GM18951 (cell line): ENCODE data around the gene AOC1.
"Not testable (repeated sequence)": the region's sequence is repeated elsewhere in the genome, so short reads cannot be mapped to it uniquely, and the experiment has no call there.

Source experiments
- POLR2A ChIP-seq: IDR thresholded peaks from 4 replicates; pipeline ENCODE4 v1.6.1; 2011; ENCODE audit warnings: mild to moderate bottlenecking; ENCODE audit not compliant: insufficient read length, insufficient read depth; ENCODE audit errors: extremely low read depth
- in situ Hi-C: fragments of 300-500 bp; cut with MboI; formaldehyde crosslinking; loops from one replicate; pipeline ENCODE4 v1.12.0; 2022; ENCODE audit warnings: low sequenced_read_pairs, mixed read lengths, inconsistent platforms; ENCODE audit not compliant: unreplicated experiment

Gene AOC1

DNA sequence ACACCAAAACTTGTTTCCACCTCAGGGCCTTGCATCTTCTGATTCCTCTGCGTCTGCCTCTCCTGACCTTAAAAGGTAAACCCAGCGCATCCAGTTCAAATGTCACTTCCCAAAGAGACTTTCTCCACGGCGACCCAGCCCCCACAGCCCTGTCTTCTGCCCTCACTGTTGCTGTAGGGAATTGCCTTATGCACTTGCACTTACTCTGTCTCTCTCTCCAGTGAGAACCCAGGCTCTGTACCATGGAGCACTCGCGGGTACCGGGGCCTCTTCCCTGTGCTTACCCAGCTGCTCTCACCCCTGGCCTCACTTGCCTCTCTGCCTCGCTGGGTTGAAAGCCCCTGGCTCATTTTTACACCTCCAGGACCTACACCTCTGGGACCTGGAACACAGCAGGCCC, 48.4 kb downstream of the AOC1 start:
- in situ Hi-C loops = no loop called here
- no peak for TF ChIP-seq POLR2A

DNA sequence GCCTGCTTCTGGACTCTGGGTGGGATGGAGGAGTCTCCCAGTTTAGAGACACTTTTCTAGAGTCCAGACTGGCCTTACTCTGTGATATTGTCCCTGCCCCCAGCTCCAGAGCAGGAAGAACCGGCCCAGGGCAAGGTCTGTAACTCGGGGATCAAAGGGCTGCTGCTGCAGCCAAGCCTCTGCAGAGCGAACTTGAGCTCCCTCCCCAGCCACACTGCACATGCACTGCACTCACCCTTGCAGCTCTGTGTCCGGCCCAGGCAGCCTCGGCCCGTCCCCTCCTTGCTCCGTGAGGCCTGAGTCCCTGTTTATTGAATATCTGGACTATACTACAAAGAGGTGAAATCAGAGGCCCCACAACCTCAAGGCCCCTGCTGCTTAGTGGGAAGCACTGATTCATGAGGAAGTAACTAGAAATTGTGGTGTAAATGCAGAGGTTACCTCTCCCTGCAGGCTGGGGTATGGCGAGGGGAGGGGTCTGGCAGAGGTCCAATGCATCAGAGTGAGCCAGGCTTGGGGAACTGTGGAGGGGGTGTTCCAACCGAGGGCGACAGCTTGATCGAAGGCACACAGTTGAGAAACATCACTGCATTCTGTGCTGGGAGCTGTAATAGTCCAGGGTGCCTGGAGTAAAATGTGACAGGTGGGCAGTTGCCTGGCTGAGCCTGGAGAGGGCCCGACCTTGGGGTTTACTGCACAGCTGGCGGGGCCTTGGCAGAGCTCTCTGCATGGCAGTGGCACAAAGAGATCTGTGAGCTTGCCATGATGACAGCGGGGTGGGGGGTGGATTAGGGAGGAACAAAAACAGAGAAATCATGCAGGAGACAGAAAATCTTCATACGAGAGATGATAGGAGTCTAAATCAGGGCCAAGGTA, 49.1 kb downstream of the AOC1 start:
- TF ChIP-seq POLR2A = no peak
- in situ Hi-C loops = no loop called here

DNA sequence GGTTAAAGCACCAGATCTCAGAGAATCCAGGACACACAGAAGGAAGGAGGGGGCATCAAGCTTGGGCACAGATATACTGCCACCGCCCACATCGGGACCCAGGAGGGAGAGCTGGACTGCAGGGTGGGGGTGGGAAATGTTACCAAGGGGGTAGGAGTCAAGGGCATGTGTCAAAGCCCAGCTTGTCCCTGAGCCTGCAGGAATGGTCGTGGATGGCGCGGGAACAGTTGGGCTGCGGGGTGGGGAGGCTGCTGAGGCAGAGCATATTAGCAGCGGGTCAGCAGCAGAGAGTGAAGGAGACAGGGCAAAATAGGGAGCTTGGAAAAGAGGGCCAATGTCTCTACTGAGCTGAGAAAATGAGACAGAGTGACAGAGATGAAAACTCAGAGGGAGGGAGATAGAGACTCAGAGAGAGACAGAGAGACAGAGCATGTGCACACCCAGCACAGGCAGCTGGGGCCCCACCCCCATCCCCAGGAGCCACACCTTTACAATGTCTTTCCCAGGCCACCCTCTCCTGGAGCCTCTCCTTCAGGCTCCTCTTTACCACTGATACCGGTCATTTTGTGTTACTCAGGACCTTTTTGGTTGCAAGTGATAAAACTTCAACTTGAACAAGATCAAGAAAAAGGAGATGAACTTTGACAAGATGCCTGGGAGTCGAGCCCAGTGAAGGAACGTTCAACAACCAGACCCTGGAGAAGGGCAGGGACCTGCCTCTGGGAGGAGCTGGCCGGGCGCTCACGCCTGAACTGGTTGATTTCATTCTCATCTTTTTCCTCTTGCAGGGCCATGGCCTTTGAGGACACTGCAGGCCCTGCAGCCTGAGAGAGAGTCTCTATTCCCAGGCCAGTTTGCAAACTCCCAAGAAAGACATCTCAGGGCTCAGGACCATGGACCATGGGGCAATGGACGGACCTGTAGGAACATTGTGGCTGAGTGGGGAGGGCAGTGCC, 50.0 kb downstream of the AOC1 start:
- TF ChIP-seq POLR2A = no peak
- in situ Hi-C loops = no loop called here

DNA sequence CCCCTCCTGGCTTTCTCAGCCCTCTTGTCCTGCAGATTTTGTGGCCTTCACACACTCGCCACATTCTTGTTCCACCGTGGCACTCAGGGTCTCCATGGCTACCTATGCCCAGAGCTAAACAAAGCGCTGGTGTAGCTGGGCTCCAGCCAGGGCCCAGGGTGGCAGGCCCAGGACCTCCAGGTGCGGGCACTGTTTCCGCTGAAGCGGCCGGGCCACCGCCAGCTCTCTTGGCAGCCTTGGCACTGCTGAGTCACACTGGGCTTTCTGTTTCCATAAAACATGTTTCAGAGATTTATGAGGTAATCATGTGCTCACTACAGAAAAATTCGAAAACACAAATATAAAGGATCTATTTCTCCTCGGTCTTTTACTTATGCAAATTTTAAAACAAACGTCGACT, 51.3 kb downstream of the AOC1 start:
- in situ Hi-C loops = no loop called here
- TF ChIP-seq POLR2A = no peak

DNA sequence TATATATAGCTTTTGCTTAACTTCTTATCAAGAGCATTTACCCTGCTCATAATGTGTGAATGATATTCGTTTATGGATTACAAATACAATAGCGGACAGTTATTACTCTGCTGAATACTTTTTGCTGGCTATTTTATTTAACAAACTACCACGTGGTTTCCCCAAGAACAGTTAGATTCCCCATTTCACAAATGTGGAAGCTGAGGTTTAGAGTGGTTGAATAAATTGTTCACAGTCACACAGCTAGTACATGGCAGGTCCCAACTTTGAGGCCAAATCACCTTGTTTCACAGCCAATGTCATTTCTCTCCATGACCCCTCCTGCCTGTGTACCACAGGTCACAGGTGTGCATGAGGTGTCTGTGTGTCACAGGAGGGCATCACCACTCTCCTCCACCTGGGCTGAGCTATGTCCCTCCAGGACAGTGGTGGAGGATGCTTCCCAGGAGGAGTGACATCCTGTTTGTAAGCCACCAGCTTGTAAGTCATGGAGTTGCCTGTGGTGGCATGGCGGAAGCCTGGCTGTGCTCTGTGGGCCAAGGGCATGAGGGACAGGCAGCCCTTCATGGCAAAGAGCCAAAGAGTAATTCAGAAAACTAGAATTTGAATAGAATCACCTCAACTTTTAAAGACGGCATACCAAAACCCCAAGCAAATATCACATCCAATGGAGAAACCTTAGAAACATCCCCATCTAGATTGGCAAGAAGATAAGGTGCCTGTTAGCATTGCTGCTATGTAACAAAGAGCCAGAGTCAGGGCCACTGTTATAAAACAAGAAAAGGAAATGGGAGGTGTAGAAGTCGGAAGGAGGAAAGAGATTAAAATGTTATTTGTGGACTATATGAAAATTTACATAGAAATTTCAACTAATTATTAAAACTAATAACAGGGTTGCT, 51.9 kb downstream of the AOC1 start:
- in situ Hi-C loops = no loop called here

DNA sequence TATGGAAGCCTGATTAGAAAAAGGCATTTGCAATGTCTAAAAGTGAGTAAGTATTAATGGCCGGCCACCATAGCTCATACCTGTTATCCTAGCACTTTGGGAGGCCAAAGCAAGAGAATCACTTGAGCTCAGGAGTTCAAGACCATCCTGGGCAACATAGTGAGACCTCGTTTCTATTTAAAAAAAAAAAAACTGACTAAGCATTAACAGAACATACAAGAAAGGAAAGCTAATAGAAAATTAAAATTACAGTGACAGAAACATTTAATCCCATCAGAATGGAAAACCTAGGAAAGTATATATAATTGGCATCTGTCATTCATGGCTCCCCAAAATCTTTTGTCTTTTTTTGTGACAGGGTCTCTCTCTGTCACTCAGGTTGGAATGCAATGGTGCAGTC, 55.9 kb downstream of the AOC1 start:
- TF ChIP-seq POLR2A = no peak
- in situ Hi-C loops = no loop called here

More for the DNA sequence above, 51.9 kb downstream of the AOC1 start:
- TF ChIP-seq POLR2A = no peak

DNA sequence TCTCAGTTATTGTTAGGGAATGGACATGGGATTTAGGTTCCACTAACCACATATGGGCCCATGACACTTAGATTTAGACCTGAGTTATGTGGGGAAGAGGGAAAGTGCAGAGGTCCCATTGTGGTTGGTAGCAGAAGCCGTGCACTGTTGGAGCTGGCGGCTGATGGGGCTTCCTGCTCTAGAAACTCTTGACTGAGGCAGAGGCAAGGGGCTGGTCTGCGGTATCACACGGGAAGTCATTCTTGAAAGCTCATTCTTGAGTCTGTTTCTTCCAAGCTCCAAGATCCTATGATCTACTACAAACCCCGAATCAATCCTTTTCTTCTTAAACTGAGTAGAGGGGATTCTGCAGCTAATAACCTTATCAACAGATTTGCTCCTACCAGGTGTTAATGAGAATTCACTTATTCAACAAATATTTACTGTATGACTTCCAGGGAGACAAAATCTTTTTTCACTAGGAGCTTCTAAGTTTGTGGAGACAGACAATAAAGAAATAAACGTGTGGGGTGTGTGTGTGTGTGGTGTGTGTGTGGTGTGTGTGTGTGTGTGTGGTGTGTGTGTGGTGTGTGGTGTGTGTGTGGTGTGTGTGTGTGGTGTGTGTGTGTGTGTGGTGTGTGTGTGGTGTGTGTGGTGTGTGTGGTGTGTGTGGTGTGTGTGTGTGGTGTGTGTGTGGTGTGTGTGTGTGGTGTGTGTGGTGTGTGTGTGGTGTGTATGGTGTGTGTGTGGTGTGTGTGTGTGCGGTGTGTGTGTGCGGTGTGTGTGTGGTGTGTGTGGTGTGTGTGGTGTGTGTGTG, 57.1 kb downstream of the AOC1 start:
- in situ Hi-C loops = no loop called here
- TF ChIP-seq POLR2A = no peak

DNA sequence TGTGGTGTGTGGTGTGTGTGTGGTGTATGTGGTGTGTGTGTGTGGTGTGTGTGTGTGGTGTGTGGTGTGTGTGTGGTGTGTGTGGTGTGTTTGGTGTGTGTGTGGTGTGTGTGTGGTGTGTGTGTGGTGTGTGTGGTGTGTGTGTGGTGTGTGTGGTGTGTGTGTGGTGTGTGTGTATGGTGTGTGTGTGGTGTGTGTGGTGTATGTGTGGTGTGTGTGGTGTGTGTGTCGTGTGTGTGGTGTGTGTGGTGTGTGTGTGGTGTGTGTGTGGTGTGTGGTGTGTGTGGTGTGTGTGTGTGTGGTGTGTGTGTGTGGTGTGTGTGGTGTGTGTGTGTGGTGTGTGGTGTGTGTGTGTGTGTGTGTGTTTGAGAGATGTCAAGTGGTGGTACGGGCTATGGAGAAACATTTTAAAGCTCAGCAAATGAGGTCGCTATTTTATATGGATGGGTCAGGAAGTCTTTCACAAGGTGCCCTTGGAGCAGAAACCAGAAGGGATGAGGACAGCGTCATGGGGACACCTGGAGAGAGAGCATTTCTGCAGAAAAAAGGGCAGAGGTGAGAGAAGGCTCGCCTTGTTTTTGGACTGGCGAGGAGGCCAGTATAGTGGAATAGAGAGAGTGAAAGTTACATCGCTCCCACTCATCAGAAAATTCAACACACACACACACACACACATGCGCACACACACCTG, 58.1 kb downstream of the AOC1 start:
- in situ Hi-C loops = not testable (repeated sequence)

DNA sequence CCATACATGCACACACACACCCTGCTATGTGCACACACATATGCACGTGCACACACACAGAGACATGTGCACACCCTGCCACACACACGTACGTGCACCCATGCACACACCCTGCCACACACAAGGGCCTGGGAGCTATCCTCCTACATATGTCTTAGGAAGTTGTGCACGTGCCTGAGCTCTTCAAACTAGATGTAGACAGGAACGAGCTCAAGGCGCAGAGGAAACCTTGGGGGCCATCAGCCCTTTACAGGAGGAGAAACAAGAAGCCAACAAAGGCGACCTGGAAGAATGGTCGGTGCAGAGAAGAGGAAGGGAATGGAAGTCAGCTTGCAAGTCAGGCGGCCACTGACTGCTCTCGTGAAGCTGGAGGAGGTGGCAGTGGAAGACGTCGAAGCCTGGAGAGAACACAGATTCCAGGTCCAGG, 58.7 kb downstream of the AOC1 start:
- no peak for TF ChIP-seq POLR2A
- in situ Hi-C loops = no loop called here
